GM12801 (cell line): Measurements from ENCODE around the gene PIGR.

Experiments
- TF ChIP-seq, protein P1 (sequence below): IDR thresholded peaks from one replicate; pipeline ENCODE4 v1.5.1; 2011; ENCODE audit warnings: control low read depth; ENCODE audit not compliant: insufficient read length; ENCODE audit errors: extremely low read depth

PIGR gene

DNA sequence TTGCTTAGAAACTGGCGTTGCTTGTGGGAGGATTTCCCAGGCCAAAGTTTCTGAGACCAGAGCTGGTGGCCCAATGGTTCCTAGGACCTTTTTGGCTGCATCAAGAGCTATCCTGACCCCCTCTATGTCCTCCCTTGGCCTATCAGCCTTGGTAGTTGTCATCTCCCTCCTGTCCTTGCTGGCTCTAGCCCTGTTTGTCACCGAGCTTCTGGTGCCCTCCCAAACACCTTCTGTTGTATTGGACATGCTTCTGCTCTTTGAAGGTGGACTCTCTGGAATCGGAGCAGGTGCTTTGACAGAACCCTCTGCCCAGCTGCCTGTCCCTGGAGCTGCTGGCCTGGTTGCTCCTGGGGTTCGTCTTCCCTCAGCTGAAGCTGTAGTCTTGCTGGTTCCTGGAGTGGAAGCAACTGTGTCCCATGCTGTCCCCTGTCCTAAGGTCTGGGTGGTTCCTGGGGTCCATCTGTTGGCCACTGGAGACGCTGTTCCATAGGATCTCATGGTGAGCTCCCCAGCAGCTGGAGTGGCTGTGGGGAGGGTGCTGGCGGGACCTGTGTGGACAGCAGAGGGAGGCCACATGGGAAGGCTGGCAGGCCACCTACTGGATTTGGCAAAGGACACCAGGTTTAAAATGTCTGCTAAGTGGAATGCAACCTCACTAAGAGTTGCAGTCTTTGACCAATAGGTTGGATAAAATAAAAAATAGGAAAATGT, 14.6 kb upstream of the PIGR start:
- TF ChIP-seq, protein P1, sequence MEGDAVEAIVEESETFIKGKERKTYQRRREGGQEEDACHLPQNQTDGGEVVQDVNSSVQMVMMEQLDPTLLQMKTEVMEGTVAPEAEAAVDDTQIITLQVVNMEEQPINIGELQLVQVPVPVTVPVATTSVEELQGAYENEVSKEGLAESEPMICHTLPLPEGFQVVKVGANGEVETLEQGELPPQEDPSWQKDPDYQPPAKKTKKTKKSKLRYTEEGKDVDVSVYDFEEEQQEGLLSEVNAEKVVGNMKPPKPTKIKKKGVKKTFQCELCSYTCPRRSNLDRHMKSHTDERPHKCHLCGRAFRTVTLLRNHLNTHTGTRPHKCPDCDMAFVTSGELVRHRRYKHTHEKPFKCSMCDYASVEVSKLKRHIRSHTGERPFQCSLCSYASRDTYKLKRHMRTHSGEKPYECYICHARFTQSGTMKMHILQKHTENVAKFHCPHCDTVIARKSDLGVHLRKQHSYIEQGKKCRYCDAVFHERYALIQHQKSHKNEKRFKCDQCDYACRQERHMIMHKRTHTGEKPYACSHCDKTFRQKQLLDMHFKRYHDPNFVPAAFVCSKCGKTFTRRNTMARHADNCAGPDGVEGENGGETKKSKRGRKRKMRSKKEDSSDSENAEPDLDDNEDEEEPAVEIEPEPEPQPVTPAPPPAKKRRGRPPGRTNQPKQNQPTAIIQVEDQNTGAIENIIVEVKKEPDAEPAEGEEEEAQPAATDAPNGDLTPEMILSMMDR: no peak

- TF ChIP-seq, protein P1: no peak
Observed at GRCh38 chr1:206958144-206958543, 11.9 kb upstream of the PIGR start.

GRCh38 chr1:206957639-206958038, 11.4 kb upstream of the PIGR start:
- TF ChIP-seq, protein P1: no peak

DNA sequence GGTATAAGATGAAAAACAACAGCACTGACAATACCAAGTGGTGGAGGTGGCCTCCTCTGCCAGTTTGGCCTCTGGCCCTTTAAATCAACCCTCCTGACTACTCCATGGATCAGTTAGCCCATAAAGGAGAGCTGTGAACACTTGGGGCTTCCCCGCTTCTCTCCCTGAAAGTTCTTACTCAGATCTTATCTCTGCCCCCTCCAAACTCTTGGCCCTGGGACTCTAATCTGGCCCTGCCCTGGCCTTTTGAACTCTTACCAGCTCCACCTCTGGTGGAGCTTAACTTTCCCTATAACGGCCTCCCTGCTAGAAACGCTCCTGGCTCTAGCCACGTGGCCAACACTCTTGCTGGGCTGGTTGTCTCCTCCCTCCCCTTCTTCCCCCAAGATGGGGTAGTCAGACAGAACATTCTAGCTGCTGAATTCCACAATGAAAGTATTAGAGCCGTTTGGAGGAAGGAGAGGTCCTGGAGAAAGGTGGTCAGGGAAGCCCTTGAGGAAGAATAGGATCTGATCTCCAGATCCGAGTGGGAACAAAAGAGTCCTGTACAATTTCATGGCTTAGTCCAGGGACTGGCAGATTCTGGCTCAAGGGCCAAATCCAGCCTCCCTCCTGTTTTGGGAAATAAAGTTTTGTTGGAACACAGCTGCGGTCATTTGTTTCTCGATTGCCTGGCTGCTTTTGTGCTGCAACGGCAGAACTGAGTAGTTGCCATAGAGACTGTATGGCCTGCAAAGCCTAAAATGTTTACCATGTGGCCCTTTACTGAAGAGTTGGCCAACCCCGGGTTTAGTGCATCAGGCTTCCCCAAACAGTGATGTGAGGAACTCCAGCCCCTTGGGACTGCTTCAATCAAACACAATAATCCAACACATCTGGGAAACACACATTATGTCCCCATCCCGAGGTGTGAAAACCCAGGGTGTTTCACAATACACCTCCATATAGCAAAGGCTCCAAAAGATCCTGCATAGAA, 9.5 kb upstream of the PIGR start:
- TF ChIP-seq, protein P1: no peak

GRCh38 chr1:206954459-206955342, 8.4 kb upstream of the PIGR start:
- TF ChIP-seq, protein P1: no peak

DNA sequence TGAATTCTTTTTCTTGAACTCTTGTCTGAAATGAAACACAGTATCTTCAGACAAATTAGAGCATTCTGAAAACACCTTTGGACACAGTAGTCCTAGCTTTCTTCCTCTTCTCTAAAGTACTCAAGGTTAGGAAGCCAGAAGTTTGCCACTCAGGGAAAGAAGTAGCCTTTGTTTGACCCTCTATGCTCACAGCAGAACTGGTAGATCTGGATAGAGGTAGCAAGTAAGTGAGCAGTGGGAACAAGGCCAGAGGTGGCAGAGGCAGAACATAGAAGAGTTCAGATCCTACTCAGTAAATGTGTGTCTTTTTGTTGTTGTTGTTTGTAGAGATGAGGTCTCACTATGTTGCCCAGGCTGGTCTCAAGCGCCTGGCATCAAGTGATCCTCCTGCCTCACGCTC, 7.4 kb upstream of the PIGR start:
- TF ChIP-seq, protein P1: no peak
